HL-60 (cell line): ENCODE data around the gene RFTN1.

Experiments
- DNase-seq, 2 experiments: peaks; one replicate each; pipeline ENCODE4 v3.0.0-alpha.2; 2010 to 2020; ENCODE audit warnings: low read depth in 1 of 2, low spot score in 1 of 2
- H3K27ac ChIP-seq: fragments of 250-450 bp; sonication (Bioruptor Pico); replicated peaks from 2 replicates; pipeline ENCODE4 v1.5.1; 2020; ENCODE audit warnings: mild to moderate bottlenecking, moderate library complexity
- H3K27me3 ChIP-seq: fragments of 250-450 bp; sonication (Bioruptor Pico); 2 replicates; pipeline ENCODE4 v1.5.1; 2021; ENCODE audit warnings: mild to moderate bottlenecking, moderate library complexity; ENCODE audit not compliant: insufficient read depth, poor library complexity, severe bottlenecking
- H3K4me3 ChIP-seq: replicated peaks from 2 replicates; pipeline ENCODE4 v1.5.1; 2011; ENCODE audit warnings: mild to moderate bottlenecking, control low read depth, low read length; ENCODE audit not compliant: insufficient read depth
- GABPA ChIP-seq: IDR thresholded peaks from 2 replicates; pipeline ENCODE4 v1.6.1; 2012; ENCODE audit warnings: low read depth
- POLR2AphosphoS5 ChIP-seq: IDR thresholded peaks from 2 replicates; pipeline ENCODE4 v1.6.1; 2012; ENCODE audit warnings: low read depth
- SPI1 ChIP-seq: IDR thresholded peaks from 2 replicates; pipeline ENCODE4 v1.6.1; 2012; ENCODE audit warnings: low read depth, mild to moderate bottlenecking, borderline replicate concordance
- TF ChIP-seq, protein P1 (sequence below): IDR thresholded peaks from 2 replicates; pipeline ENCODE4 v1.6.1; 2012; ENCODE audit warnings: low read depth; ENCODE audit not compliant: insufficient replicate concordance
- TF ChIP-seq, protein P2 (sequence below): IDR thresholded peaks from one replicate; pipeline ENCODE4 v1.5.1; 2011; ENCODE audit warnings: low read length, control low read depth, inconsistent platforms; ENCODE audit not compliant: insufficient read depth

The RFTN1 gene

DNA sequence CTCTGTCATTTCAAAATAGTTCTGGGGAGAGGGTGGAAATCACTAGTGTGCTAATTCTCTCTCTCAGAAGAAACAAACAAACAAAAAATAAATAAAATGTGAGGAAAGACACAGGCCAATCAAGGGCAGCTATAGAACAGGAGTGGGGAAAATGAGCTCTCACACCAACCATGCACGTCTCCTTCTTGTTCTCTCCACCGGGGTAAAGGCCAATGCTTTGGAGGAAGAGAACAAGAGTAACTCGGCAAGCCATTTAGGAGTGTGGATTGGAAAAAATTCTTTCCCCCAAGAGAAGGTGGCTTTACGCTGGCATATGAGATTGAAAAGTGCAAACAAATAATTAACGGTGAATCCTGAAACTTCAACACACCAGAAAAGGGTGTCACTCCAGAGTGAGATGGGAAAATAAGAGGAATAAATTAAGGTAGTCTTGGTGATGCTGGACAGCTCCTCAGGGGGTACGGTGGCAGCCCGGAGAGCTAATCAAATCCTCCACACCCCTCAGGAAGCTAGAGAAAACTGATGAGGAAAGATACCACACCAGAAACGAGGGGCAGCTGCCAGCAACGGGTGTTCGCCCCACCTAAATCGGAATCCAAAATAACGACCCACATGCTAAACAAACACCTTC, 88.0 kb downstream of the RFTN1 start:
- DNase-seq, result no peak
- TF ChIP-seq SPI1, result no peak
- TF ChIP-seq, protein P1, sequence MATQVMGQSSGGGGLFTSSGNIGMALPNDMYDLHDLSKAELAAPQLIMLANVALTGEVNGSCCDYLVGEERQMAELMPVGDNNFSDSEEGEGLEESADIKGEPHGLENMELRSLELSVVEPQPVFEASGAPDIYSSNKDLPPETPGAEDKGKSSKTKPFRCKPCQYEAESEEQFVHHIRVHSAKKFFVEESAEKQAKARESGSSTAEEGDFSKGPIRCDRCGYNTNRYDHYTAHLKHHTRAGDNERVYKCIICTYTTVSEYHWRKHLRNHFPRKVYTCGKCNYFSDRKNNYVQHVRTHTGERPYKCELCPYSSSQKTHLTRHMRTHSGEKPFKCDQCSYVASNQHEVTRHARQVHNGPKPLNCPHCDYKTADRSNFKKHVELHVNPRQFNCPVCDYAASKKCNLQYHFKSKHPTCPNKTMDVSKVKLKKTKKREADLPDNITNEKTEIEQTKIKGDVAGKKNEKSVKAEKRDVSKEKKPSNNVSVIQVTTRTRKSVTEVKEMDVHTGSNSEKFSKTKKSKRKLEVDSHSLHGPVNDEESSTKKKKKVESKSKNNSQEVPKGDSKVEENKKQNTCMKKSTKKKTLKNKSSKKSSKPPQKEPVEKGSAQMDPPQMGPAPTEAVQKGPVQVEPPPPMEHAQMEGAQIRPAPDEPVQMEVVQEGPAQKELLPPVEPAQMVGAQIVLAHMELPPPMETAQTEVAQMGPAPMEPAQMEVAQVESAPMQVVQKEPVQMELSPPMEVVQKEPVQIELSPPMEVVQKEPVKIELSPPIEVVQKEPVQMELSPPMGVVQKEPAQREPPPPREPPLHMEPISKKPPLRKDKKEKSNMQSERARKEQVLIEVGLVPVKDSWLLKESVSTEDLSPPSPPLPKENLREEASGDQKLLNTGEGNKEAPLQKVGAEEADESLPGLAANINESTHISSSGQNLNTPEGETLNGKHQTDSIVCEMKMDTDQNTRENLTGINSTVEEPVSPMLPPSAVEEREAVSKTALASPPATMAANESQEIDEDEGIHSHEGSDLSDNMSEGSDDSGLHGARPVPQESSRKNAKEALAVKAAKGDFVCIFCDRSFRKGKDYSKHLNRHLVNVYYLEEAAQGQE, result peak; percentile 84
- TF ChIP-seq, protein P2, sequence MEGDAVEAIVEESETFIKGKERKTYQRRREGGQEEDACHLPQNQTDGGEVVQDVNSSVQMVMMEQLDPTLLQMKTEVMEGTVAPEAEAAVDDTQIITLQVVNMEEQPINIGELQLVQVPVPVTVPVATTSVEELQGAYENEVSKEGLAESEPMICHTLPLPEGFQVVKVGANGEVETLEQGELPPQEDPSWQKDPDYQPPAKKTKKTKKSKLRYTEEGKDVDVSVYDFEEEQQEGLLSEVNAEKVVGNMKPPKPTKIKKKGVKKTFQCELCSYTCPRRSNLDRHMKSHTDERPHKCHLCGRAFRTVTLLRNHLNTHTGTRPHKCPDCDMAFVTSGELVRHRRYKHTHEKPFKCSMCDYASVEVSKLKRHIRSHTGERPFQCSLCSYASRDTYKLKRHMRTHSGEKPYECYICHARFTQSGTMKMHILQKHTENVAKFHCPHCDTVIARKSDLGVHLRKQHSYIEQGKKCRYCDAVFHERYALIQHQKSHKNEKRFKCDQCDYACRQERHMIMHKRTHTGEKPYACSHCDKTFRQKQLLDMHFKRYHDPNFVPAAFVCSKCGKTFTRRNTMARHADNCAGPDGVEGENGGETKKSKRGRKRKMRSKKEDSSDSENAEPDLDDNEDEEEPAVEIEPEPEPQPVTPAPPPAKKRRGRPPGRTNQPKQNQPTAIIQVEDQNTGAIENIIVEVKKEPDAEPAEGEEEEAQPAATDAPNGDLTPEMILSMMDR, result no peak
- H3K27ac ChIP-seq, result no peak overlapping the region

DNA sequence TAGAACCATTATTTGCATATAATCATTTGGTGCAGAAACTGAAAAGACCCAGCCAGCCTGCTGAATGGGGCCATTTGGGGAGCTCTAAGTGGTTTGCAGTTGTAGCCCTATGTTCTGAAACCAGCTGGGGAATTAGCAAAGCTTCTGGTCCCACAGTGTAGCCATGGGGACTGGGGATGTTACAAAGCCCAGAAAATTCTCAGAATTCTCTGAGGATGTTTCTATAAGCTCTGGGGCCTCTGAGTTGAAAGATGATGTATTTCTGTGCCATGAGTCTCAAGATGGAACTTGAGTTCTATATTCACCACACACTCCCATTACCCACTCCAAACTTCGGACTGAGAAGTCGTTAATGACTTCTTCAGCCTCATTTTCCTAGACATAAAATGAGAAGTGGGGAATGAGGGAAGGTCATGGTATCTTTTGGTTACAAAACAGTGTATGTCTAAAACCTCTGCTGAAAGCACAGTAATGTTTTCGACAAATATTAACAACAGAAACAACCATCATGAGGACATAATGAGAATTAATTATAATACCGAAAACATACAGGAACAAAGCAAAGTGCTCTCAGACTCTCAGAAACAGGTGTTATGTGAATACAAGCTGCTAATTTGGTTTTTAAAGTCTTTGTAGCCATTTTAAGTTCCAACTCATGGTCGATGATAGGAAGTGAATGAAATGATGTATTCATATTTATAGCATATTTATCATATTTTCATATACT, 89.4 kb downstream of the RFTN1 start:
- no peaks in the 10 kb centered on the region for H3K27me3 ChIP-seq
- TF ChIP-seq, protein P2, result no peak
- no peak for TF ChIP-seq POLR2AphosphoS5
- TF ChIP-seq SPI1, result no peak
- TF ChIP-seq, protein P1, result no peak
- no peak for TF ChIP-seq GABPA
- H3K4me3 ChIP-seq, result no peak overlapping the region
- DNase-seq, result no peak
- no peak overlapping the region for H3K27ac ChIP-seq

More for the DNA sequence above, 88.0 kb downstream of the RFTN1 start:
- Histone ChIP-seq H3K4me3 (no peak overlapping the region), H3K27me3 (no peaks in the 10 kb centered on the region)

DNA sequence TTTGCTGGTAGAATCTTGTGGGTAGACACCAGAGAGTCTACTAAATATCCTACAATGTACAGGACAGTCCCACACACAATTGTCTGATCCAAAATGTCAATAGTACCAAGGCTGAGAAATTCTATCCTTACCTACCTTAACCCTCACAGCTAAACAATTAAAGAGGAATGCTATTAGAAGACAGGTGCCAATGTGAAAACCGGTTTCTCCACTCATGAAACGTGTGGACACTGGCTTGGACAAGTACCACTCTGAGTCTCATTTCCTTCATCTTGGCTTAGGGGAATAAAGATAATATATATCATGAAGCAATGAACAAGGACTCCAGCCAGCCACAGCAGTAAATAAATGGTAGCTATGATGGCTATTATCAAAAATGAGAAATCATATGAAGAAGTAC, 90.2 kb downstream of the RFTN1 start:
- Histone ChIP-seq H3K27me3 (no peaks in the 10 kb centered on the region), H3K4me3 (no peak overlapping the region), H3K27ac (no peak overlapping the region)
- no peak for DNase-seq
- TF ChIP-seq GABPA, result no peak

DNA sequence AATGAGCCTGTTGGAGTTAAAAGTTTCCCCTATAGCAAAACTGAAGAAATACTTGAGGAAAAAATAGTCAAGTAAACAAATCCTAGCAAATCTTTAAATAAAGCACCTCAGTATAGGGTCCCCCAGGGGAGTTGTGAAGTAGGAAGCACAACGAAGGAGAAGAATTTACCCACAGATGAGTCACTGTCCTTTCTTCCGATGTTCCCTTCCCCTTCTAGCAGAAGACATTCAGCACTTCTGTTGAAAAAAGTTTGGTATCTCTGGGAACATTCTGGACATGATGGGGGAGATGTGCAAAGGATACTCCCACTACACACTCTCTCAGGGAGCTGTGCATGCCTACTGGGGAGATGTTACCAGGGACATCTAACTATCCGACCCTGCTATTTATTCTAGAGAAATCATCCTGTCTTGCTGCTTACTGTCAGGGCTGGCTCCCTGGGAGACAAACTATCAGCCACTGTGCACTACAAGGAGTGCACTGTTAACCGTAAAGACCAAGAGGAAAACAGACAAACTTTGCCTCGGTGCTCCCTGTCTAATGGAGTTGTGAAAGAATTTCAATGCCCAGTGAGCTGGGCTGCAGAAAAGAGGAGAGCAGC, 93.8 kb downstream of the RFTN1 start:
- Histone ChIP-seq H3K4me3 (no peak overlapping the region), H3K27me3 (no peaks in the 10 kb centered on the region), H3K27ac (no peak overlapping the region)
- no peak for TF ChIP-seq GABPA
- no peak for TF ChIP-seq POLR2AphosphoS5
- TF ChIP-seq SPI1, result no peak
- TF ChIP-seq, protein P2, result no peak
- TF ChIP-seq, protein P1, result no peak
- no peak for DNase-seq
